Measurements from ENCODE around the gene ARMC10. TPM values are rescaled to one million over a fixed set of nuclear protein-coding genes. Genes with fewer than 3 reads are reported as not detected.
"Not testable (repeated sequence)": the region's sequence is repeated elsewhere in the genome, so short reads cannot be mapped to it uniquely, and the experiment has no call there.

The ARMC10 gene
- total RNA-seq, 1 donor from 2014 or later: 24.9 TPM

DNA sequence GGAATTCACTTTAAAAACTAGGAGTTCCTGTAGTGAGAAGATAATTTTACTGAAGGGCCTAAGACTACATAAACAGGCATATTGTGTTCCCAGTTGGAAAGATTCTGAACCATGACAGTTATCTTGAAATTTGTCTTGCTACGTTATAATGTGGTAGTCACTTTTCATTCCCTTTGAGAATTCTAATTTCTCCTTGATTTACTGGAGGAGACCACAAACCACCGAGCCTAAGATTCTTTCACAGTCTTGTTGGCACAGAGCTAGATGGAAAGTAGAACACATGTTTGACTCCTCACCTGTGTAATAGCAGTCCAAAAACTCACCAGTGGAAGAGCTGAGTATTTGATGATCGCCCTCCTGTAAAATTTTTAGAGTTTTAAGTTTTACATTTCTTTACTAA lies 4.9 kb downstream of the ARMC10 start:
- H3K4me3 Mint-ChIP-seq: no peak overlapping the region
- H3K9me3 Mint-ChIP-seq: no peaks in the 10 kb centered on the region
- intact Hi-C loops (cut with micrococcal nuclease): loop anchor here (10.0 kb wide), 3 partner anchors 265 to 1935 kb away; partner anchors contain the start of genes DNAJC2, KMT2E and PSMC2
- ATAC-seq (ENCODE audit: low read depth): no peak
- TF ChIP-seq, protein P1, sequence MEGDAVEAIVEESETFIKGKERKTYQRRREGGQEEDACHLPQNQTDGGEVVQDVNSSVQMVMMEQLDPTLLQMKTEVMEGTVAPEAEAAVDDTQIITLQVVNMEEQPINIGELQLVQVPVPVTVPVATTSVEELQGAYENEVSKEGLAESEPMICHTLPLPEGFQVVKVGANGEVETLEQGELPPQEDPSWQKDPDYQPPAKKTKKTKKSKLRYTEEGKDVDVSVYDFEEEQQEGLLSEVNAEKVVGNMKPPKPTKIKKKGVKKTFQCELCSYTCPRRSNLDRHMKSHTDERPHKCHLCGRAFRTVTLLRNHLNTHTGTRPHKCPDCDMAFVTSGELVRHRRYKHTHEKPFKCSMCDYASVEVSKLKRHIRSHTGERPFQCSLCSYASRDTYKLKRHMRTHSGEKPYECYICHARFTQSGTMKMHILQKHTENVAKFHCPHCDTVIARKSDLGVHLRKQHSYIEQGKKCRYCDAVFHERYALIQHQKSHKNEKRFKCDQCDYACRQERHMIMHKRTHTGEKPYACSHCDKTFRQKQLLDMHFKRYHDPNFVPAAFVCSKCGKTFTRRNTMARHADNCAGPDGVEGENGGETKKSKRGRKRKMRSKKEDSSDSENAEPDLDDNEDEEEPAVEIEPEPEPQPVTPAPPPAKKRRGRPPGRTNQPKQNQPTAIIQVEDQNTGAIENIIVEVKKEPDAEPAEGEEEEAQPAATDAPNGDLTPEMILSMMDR (IDR thresholded peaks at IDR 0.05): no peak
- no peak for DNase-seq
- ChIA-PET CTCF (interaction anchor here (0.7 kb wide), 1 partner anchor 11 kb away, joined by 4 read pairs; no protein-coding TSS in a partner anchor), POLR2A (no interaction called here)
- H3K4me1 Mint-ChIP-seq: peaks cover 30% of the 10 kb centered on the region
- H3K36me3 Mint-ChIP-seq (ENCODE audit: low read depth): peaks cover 35% of the 10 kb centered on the region
- no peaks in the 10 kb centered on the region for H3K27me3 Mint-ChIP-seq
- H3K27ac Mint-ChIP-seq: no peak overlapping the region

GRCh38 chr7:103080923-103081322 lies 6.0 kb downstream of the ARMC10 start:
- H3K36me3 Mint-ChIP-seq (ENCODE audit: low read depth): peaks cover 36% of the 10 kb centered on the region
- intact Hi-C loops (cut with micrococcal nuclease): no loop called here
- no peak overlapping the region for H3K27ac Mint-ChIP-seq
- H3K27me3 Mint-ChIP-seq: no peaks in the 10 kb centered on the region
- no peaks in the 10 kb centered on the region for H3K9me3 Mint-ChIP-seq
- TF ChIP-seq, protein P1 (IDR thresholded peaks at IDR 0.05): no peak
- H3K4me1 Mint-ChIP-seq: peaks cover 25% of the 10 kb centered on the region
- CTCF ChIA-PET: interaction anchor here (0.6 kb wide), 1 partner anchor 170 kb away, joined by 3 read pairs; no protein-coding TSS in a partner anchor
- DNase-seq: no peak
- H3K4me3 Mint-ChIP-seq: no peak overlapping the region
- no peak for ATAC-seq (ENCODE audit: low read depth)
- POLR2A ChIA-PET: no interaction called here

DNA sequence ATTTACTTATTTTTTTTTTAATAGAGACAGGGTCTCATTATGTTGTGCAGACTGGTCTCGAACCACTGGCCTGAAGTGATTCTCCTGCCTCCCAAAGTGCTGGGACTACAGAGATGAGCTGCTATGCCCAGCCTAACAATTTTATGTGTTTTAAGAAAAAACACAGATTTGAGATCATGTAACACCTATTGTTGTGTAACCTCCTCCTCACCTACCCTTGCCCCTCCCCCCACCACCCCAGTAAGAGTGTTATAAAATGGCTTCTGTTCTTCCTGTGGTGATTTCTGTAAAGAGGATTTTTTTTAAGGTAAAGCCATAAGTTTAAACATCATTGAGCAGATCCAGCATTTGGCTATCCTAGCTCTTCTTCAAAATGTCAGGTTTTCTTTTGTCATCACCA lies 7.6 kb downstream of the ARMC10 start:
- H3K36me3 Mint-ChIP-seq (ENCODE audit: low read depth): peaks cover 49% of the 10 kb centered on the region
- ChIA-PET POLR2A (no interaction called here), CTCF (no interaction called here)
- no peaks in the 10 kb centered on the region for H3K9me3 Mint-ChIP-seq
- ATAC-seq (ENCODE audit: low read depth) (no peak), DNase-seq (no peak)
- TF ChIP-seq, protein P1 (IDR thresholded peaks at IDR 0.05): no peak
- no peak overlapping the region for H3K4me3 Mint-ChIP-seq
- no peaks in the 10 kb centered on the region for H3K27me3 Mint-ChIP-seq
- no peak overlapping the region for H3K27ac Mint-ChIP-seq
- peaks cover 11% of the 10 kb centered on the region for H3K4me1 Mint-ChIP-seq
- intact Hi-C loops (cut with micrococcal nuclease): no loop called here

DNA sequence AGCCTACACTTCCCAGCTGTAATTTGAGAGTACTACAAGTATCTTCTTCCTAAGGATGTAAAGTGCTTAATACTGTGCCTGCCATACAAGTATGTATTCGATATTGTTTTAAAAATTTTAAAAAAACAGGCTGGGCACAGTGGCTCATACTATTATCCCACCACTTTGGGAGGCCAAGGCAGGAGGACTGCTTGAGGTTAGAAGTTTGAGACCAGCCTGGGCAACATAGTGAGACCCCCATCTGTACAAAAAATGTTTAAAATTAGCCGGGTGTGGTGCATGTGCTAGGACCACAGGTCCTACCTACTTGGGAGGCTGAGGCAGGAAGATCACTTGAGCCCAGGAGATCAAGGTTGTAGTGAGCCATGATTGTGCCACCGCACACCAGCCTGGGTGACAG lies 8.3 kb downstream of the ARMC10 start:
- ChIA-PET POLR2A (no interaction called here), CTCF (no interaction called here)
- TF ChIP-seq, protein P1 (IDR thresholded peaks at IDR 0.05): no peak
- intact Hi-C loops (cut with micrococcal nuclease): no loop called here
- Mint-ChIP-seq H3K27ac (no peak overlapping the region), H3K4me1 (peaks cover 4% of the 10 kb centered on the region), H3K36me3 (ENCODE audit: low read depth) (peaks cover 51% of the 10 kb centered on the region), H3K4me3 (no peak overlapping the region), H3K9me3 (no peaks in the 10 kb centered on the region), H3K27me3 (no peaks in the 10 kb centered on the region)
- ATAC-seq (ENCODE audit: low read depth): no peak
- DNase-seq: no peak

- peaks cover 69% of the 10 kb centered on the region for H3K36me3 Mint-ChIP-seq (ENCODE audit: low read depth)
- H3K27ac Mint-ChIP-seq; H3K9me3 Mint-ChIP-seq; intact Hi-C loops (cut with micrococcal nuclease); H3K4me3 Mint-ChIP-seq; DNase-seq; H3K4me1 Mint-ChIP-seq; H3K27me3 Mint-ChIP-seq; POLR2A ChIA-PET; ATAC-seq (ENCODE audit: low read depth): not testable (repeated sequence)
- CTCF ChIA-PET: interaction anchor here (0.5 kb wide), 1 partner anchor 1824 kb away, joined by 3 read pairs; no protein-coding TSS in a partner anchor
Observed at GRCh38 chr7:103092321-103092720, 17.4 kb downstream of the ARMC10 start.

- Mint-ChIP-seq H3K36me3 (ENCODE audit: low read depth) (peaks cover 67% of the 10 kb centered on the region), H3K27ac (peak overlapping the region; percentile 31), H3K4me3 (no peak overlapping the region), H3K4me1 (no peaks in the 10 kb centered on the region), H3K27me3 (no peaks in the 10 kb centered on the region), H3K9me3 (no peaks in the 10 kb centered on the region)
- DNase-seq: no peak
- intact Hi-C loops (cut with micrococcal nuclease): no loop called here
- ChIA-PET POLR2A (no interaction called here), CTCF (no interaction called here)
- no peak for ATAC-seq (ENCODE audit: low read depth)
- TF ChIP-seq, protein P1 (IDR thresholded peaks at IDR 0.05): no peak
Observed at GRCh38 chr7:103093429-103093828, 18.5 kb downstream of the ARMC10 start.
